Common myeloid progenitor, CD34-positive (primary cell): ENCODE results near the gene ARL13B.

Experiments
- CTCF ChIA-PET: fragments of 350-600 bp; sonication (Branson Sonifier 250); formaldehyde crosslinking; loops from one replicate; lab custom pipeline; 2021; ENCODE audit warnings: antibody characterized with exemption; lab: Charles Lee
- POLR2A ChIA-PET: fragments of 350-600 bp; sonication (Branson Sonifier 250); formaldehyde crosslinking; loops from one replicate; lab custom pipeline; 2021; ENCODE audit warnings: antibody characterized with exemption; lab: Charles Lee
- DNase-seq, 3 donors: peaks; one replicate each; pipeline versions ENCODE4 v3.0.0 to v3.0.0-alpha.2; 2013
- H3K27ac ChIP-seq, 2 experiments: 1 replicate in 1 of 2; 2 replicates in 1 of 2; pipeline ENCODE4 v1.7.0; 2013; ENCODE audit warnings: inconsistent platforms in 2 of 2, low read length in 2 of 2, mild to moderate bottlenecking in 2 of 2, low read depth in 1 of 2, moderate library complexity in 1 of 2; ENCODE audit not compliant: severe bottlenecking in 2 of 2, insufficient read depth in 1 of 2, poor library complexity in 1 of 2
- H3K27me3 ChIP-seq, 5 experiments: replicated peaks in 2 of 5; 1 replicate in 3 of 5; 2 replicates in 2 of 5; pipeline versions ENCODE4 v1.6.1 to v1.7.0; 2013; ENCODE audit warnings: low read length in 4 of 5, mild to moderate bottlenecking in 2 of 5, moderate library complexity in 2 of 5, inconsistent platforms in 1 of 5; ENCODE audit not compliant: insufficient read depth in 5 of 5, control insufficient read depth in 4 of 5
- H3K36me3 ChIP-seq, 4 experiments: 1 replicate in 2 of 4; 2 replicates in 2 of 4; pipeline versions ENCODE4 v1.6.1 to v1.7.0; 2013; ENCODE audit warnings: low read length in 3 of 4, control low read depth in 1 of 4, mild to moderate bottlenecking in 1 of 4; ENCODE audit not compliant: control insufficient read depth in 4 of 4, insufficient read depth in 4 of 4
- H3K4me1 ChIP-seq, 4 experiments: 1 replicate in 3 of 4; 2 replicates in 1 of 4; pipeline versions ENCODE4 v1.6.1 to v1.7.1; 2013; ENCODE audit warnings: low read length in 3 of 4, mild to moderate bottlenecking in 3 of 4, control low read depth in 1 of 4, inconsistent platforms in 1 of 4, moderate library complexity in 1 of 4; ENCODE audit not compliant: control insufficient read depth in 4 of 4, insufficient read depth in 4 of 4; ENCODE audit errors: control extremely low read depth in 1 of 4
- H3K4me3 ChIP-seq, 7 experiments: 1 replicate in 4 of 7; 2 replicates in 3 of 7; pipeline versions ENCODE4 v1.5.1 to v1.7.0; 2013; ENCODE audit warnings: mild to moderate bottlenecking in 7 of 7, low read length in 6 of 7, moderate library complexity in 6 of 7, inconsistent platforms in 2 of 7, low read depth in 2 of 7, control low read depth in 1 of 7; ENCODE audit not compliant: insufficient read depth in 4 of 7, control insufficient read depth in 1 of 7; ENCODE audit errors: extremely low read depth in 1 of 7
- H3K9me3 ChIP-seq, 5 experiments: 1 replicate in 4 of 5; 2 replicates in 1 of 5; pipeline versions ENCODE4 v1.6.1 to v1.7.1; 2013; ENCODE audit warnings: low read length in 4 of 5, mild to moderate bottlenecking in 2 of 5, inconsistent platforms in 1 of 5, low read depth in 1 of 5, moderate library complexity in 1 of 5; ENCODE audit not compliant: control insufficient read depth in 4 of 5, insufficient read depth in 2 of 5; ENCODE audit errors: control extremely low read depth in 1 of 5
- WGBS: methylation state at CpG from one replicate; pipeline ENCODE4 v1.1.5; 2013; ENCODE audit not compliant: insufficient coverage; 5-methylcytosine and 5-hydroxymethylcytosine counted together

The ARL13B gene

GRCh38 chr3:94065819-94066480 is 86.0 kb downstream of the ARL13B start:
- no peaks in the 10 kb centered on the region for H3K27me3 ChIP-seq
- H3K9me3 ChIP-seq, result peaks cover 2 to 9% (median 6%) of the 10 kb centered on the region in 5 experiments
- WGBS, result 100% methylated on average over 1 of the region's 1 CpG
- H3K27ac ChIP-seq, result no peak overlapping the region
- CTCF ChIA-PET, result interaction anchor here (1.2 to 6.0 kb wide), 4 partner anchors 55 to 66 kb away, joined by 3 to 42 read pairs (median 3); no protein-coding TSS in a partner anchor
- peaks cover 8 to 19% (median 14%) of the 10 kb centered on the region in 4 experiments for H3K36me3 ChIP-seq
- POLR2A ChIA-PET, result no interaction called here
- peaks cover 10 to 30% (median 13%) of the 10 kb centered on the region in 4 experiments for H3K4me1 ChIP-seq
- no peak overlapping the region for H3K4me3 ChIP-seq
- DNase-seq, result no peak

GRCh38 chr3:94066506-94067500 is 86.8 kb downstream of the ARL13B start:
- no peak overlapping the region for H3K4me3 ChIP-seq
- H3K4me1 ChIP-seq, result peaks cover 10 to 29% (median 13%) of the 10 kb centered on the region in 4 experiments
- H3K27me3 ChIP-seq, result no peaks in the 10 kb centered on the region
- no peak for DNase-seq
- H3K36me3 ChIP-seq, result peaks cover 10 to 23% (median 17%) of the 10 kb centered on the region in 4 experiments
- peaks cover 2 to 9% (median 6%) of the 10 kb centered on the region in 5 experiments for H3K9me3 ChIP-seq
- CTCF ChIA-PET, result interaction anchor here (0.9 to 6.0 kb wide), 6 partner anchors 11 to 72 kb away, joined by 3 to 42 read pairs (median 3); no protein-coding TSS in a partner anchor
- 91% methylated on average over 3 of the region's 6 CpGs for WGBS
- POLR2A ChIA-PET, result no interaction called here
- H3K27ac ChIP-seq, result no peak overlapping the region

GRCh38 chr3:94069194-94069813 is 89.3 kb downstream of the ARL13B start:
- Histone ChIP-seq H3K9me3 (peaks cover 2 to 9% (median 6%) of the 10 kb centered on the region in 5 experiments), H3K36me3 (peaks cover 11 to 28% (median 22%) of the 10 kb centered on the region in 4 experiments), H3K27ac (no peak overlapping the region), H3K27me3 (no peaks in the 10 kb centered on the region), H3K4me3 (no peak overlapping the region), H3K4me1 (peaks cover 0 to 10% (median 3%) of the 10 kb centered on the region in 4 experiments)
- ChIA-PET POLR2A (no interaction called here), CTCF (interaction anchor here (0.6 to 6.0 kb wide), 14 partner anchors 9 to 72 kb away, joined by 3 to 42 read pairs (median 4); partner anchors contain the start of gene STX19)
- no CpG with 5 or more reads among the region's 4 CpGs for WGBS
- DNase-seq, result peak; percentile 15 to 49 (median 48)

- Histone ChIP-seq H3K27ac (no peak overlapping the region), H3K4me3 (no peak overlapping the region), H3K27me3 (no peaks in the 10 kb centered on the region), H3K9me3 (peaks cover 2 to 9% (median 6%) of the 10 kb centered on the region in 5 experiments), H3K4me1 (no peaks in the 10 kb centered on the region), H3K36me3 (peaks cover 11 to 29% (median 22%) of the 10 kb centered on the region in 4 experiments)
- ChIA-PET CTCF (interaction anchor here (0.8 to 6.0 kb wide), 10 partner anchors 10 to 98 kb away, joined by 3 to 42 read pairs (median 4); partner anchors contain the start of gene STX19), POLR2A (no interaction called here)
- no peak for DNase-seq
- 97% methylated on average over 5 of the region's 6 CpGs for WGBS
Measured at GRCh38 chr3:94070341-94070911, 90.5 kb downstream of the ARL13B start.

GRCh38 chr3:94071713-94072284 is 91.8 kb downstream of the ARL13B start:
- ChIA-PET POLR2A (interaction anchor here (0.6 kb wide), 1 partner anchor 8 kb away, joined by 4 read pairs; no protein-coding TSS in a partner anchor), CTCF (interaction anchor here (1.0 kb wide), 2 partner anchors 16 to 26 kb away, joined by 3 read pairs; no protein-coding TSS in a partner anchor)
- 94% methylated on average over 2 of the region's 4 CpGs for WGBS

GRCh38 chr3:94076055-94076454 is 96.1 kb downstream of the ARL13B start:
- peaks cover 0 to 2% (median 0%) of the 10 kb centered on the region in 5 experiments for H3K9me3 ChIP-seq
- 100% methylated on average over 1 of the region's 3 CpGs for WGBS
- H3K27ac ChIP-seq, result no peak overlapping the region
- no peak overlapping the region for H3K4me3 ChIP-seq
- CTCF ChIA-PET, result interaction anchor here (1.2 kb wide), 1 partner anchor 77 kb away, joined by 3 read pairs; no protein-coding TSS in a partner anchor
- no peaks in the 10 kb centered on the region for H3K27me3 ChIP-seq
- POLR2A ChIA-PET, result no interaction called here
- H3K4me1 ChIP-seq, result peaks cover 0 to 5% (median 0%) of the 10 kb centered on the region in 4 experiments
- peaks cover 6 to 29% (median 9%) of the 10 kb centered on the region in 4 experiments for H3K36me3 ChIP-seq
- no peak for DNase-seq

More at GRCh38 chr3:94071713-94072284, 91.8 kb downstream of the ARL13B start:
- no peak for DNase-seq
- Histone ChIP-seq H3K36me3 (peaks cover 15 to 37% (median 21%) of the 10 kb centered on the region in 4 experiments), H3K9me3 (peaks cover 2 to 9% (median 6%) of the 10 kb centered on the region in 5 experiments), H3K27ac (no peak overlapping the region), H3K27me3 (no peaks in the 10 kb centered on the region), H3K4me3 (no peak overlapping the region), H3K4me1 (no peaks in the 10 kb centered on the region)
